ENCODE results near the gene DYNLL1.

The DYNLL1 gene

GRCh38 chr12:120475643-120476042 lies 20.3 kb upstream of the DYNLL1 start:
- DNase-seq = no peak

GRCh38 chr12:120479458-120479857 lies 16.5 kb upstream of the DYNLL1 start:
- no peak for DNase-seq

- no peak for DNase-seq
Measured at GRCh38 chr12:120480211-120480610, 15.7 kb upstream of the DYNLL1 start.

- peak; percentile 52 for DNase-seq
Measured at GRCh38 chr12:120481022-120481767, 14.7 kb upstream of the DYNLL1 start.

GRCh38 chr12:120483621-120484020 lies 12.3 kb upstream of the DYNLL1 start:
- DNase-seq = peak; percentile 14

GRCh38 chr12:120485961-120486881 lies 9.7 kb upstream of the DYNLL1 start:
- DNase-seq = no peak

- peak; percentile 29 for DNase-seq
Measured at GRCh38 chr12:120487552-120487951, 8.4 kb upstream of the DYNLL1 start.

GRCh38 chr12:120488057-120488640 lies 7.8 kb upstream of the DYNLL1 start:
- DNase-seq = no peak

GRCh38 chr12:120489018-120489417 lies 6.9 kb upstream of the DYNLL1 start:
- DNase-seq = no peak

- DNase-seq = no peak
Measured at GRCh38 chr12:120490325-120490724, 5.6 kb upstream of the DYNLL1 start.

- DNase-seq = no peak
Measured at GRCh38 chr12:120490833-120491512, 4.9 kb upstream of the DYNLL1 start.

GRCh38 chr12:120495186-120495730 lies 655 bp upstream of the DYNLL1 start:
- DNase-seq = no peak

GRCh38 chr12:120496413-120497340 lies 764 bp downstream of the DYNLL1 start:
- DNase-seq = peak; percentile 75

- no peak for DNase-seq
Measured at GRCh38 chr12:120497524-120498150, 1.7 kb downstream of the DYNLL1 start.

GRCh38 chr12:120498870-120499515 lies 3.1 kb downstream of the DYNLL1 start:
- DNase-seq = no peak

GRCh38 chr12:120500581-120500980 lies 4.7 kb downstream of the DYNLL1 start:
- no peak for DNase-seq

- DNase-seq = no peak
Measured at GRCh38 chr12:120504587-120504986, 8.7 kb downstream of the DYNLL1 start.

GRCh38 chr12:120508537-120508936 lies 12.6 kb downstream of the DYNLL1 start:
- DNase-seq = no peak

GRCh38 chr12:120514002-120514401 lies 18.1 kb downstream of the DYNLL1 start:
- no peak for DNase-seq

GRCh38 chr12:120515496-120515895 lies 19.6 kb downstream of the DYNLL1 start:
- DNase-seq = no peak

Data from OCI-M1 (cell line).